A549 (cell line): ENCODE measurements around the gene EIF3D. TPM values are rescaled to one million over a fixed set of nuclear protein-coding genes. Genes with fewer than 3 reads are reported as not detected.

Experiments used
- ATAC-seq, 2 experiments: fragments of 200-7000 bp in 1 of 2; fragments of >200 bp in 1 of 2; cut with Nextera tagmentation in 1 of 2; cut with Tn5 transposase in 1 of 2; 3 replicates each; pipeline versions ENCODE4 v1.8.0 to v1.9.1; 2018 to 2020; ENCODE audit warnings: mild to moderate bottlenecking in 1 of 2, moderate library complexity in 1 of 2
- CTCF ChIA-PET: fragments of 300-600 bp; sonication (Branson Sonifier 250); formaldehyde crosslinking; extraction: SDS; loops from one replicate; lab custom pipeline; 2021; ENCODE audit warnings: antibody characterized with exemption, inconsistent platforms; lab: Yijun Ruan, JAX
- POLR2A ChIA-PET: fragments of 350-600 bp; formaldehyde crosslinking; extraction: SDS; loops from one replicate; lab custom pipeline; 2021; ENCODE audit warnings: antibody characterized with exemption, inconsistent platforms; lab: Yijun Ruan, JAX
- DNase-seq, 2 experiments: peaks; one replicate each; pipeline versions ENCODE4 v3.0.0 to v3.0.0-alpha.2; 2011 to 2016; ENCODE audit warnings: low read depth in 1 of 2, low spot score in 1 of 2
- FAIRE-seq: peaks from 2 replicates; lab custom pipeline; 2011; peaks lifted over from hg19 to GRCh38; lab: Jason Lieb, UNC
- H3K27ac ChIP-seq, 2 experiments: fragments of >200 bp; sonication (Bioruptor Twin); formaldehyde crosslinking; 3 replicates each; pipeline ENCODE4 v1.5.1; 2016 to 2017
- H3K4me1 ChIP-seq: fragments of >200 bp; sonication (Bioruptor Twin); formaldehyde crosslinking; 3 replicates; pipeline ENCODE4 v1.6.1; 2016
- H3K4me2 ChIP-seq: fragments of >200 bp; sonication (Bioruptor Twin); formaldehyde crosslinking; 3 replicates; pipeline ENCODE4 v1.6.1; 2016
- H3K4me3 ChIP-seq: fragments of >200 bp; sonication (Bioruptor Twin); formaldehyde crosslinking; 3 replicates; pipeline ENCODE4 v1.5.1; 2016
- H3K9me3 ChIP-seq: fragments of >200 bp; sonication (Bioruptor Twin); formaldehyde crosslinking; 3 replicates; pipeline ENCODE4 v1.6.1; 2016
- ATOH8 ChIP-seq: fragments of 250-450 bp; sonication (Bioruptor Pico); IDR thresholded peaks from 2 replicates; pipeline ENCODE4 v1.5.0; 2020; ENCODE audit warnings: low read depth, mild to moderate bottlenecking, moderate library complexity
- CBX8 ChIP-seq: fragments of 200-600 bp; sonication (generic); IDR thresholded peaks from 2 replicates; pipeline ENCODE4 v1.6.1; 2016
- E2F6 ChIP-seq: IDR thresholded peaks from 2 replicates; pipeline ENCODE4 v1.6.1; 2012; ENCODE audit warnings: low read depth, borderline replicate concordance
- EHMT2 ChIP-seq: fragments of 200-600 bp; sonication (generic); IDR thresholded peaks from 2 replicates; pipeline ENCODE4 v1.6.1; 2016; ENCODE audit warnings: antibody characterized with exemption, low read depth, mild to moderate bottlenecking, moderate library complexity
- HDAC2 ChIP-seq: fragments of 200-600 bp; sonication (generic); IDR thresholded peaks from 2 replicates; pipeline ENCODE4 v1.6.1; 2016
- HEYL ChIP-seq: fragments of 250-450 bp; sonication (Bioruptor Pico); IDR thresholded peaks from 2 replicates; pipeline ENCODE4 v1.8.0; 2021; ENCODE audit warnings: mild to moderate bottlenecking, moderate library complexity
- HMGXB4 ChIP-seq: fragments of 250-450 bp; sonication (Bioruptor Pico); IDR thresholded peaks from 2 replicates; pipeline ENCODE4 v1.5.0; 2021; ENCODE audit warnings: mild to moderate bottlenecking, moderate library complexity, borderline replicate concordance
- MAZ ChIP-seq: fragments of 150-350 bp; IDR thresholded peaks from 2 replicates; pipeline ENCODE4 v1.6.1; 2014; ENCODE audit warnings: antibody characterized with exemption, low read depth, low read length, borderline replicate concordance
- NPAS2 ChIP-seq: fragments of 250-450 bp; sonication (Bioruptor Pico); IDR thresholded peaks from 2 replicates; pipeline ENCODE4 v1.8.0; 2022; ENCODE audit warnings: mild to moderate bottlenecking, moderate library complexity, borderline replicate concordance
- POLR2AphosphoS2 ChIP-seq: conservative IDR thresholded peaks from 2 replicates; pipeline ENCODE4 v1.6.1; 2012; ENCODE audit warnings: low read length, improper control_type of control experiment, inconsistent platforms
- RAD21 ChIP-seq, 2 experiments: fragments of >200 bp in 1 of 2; sonication (Bioruptor Twin) in 1 of 2; formaldehyde crosslinking in 1 of 2; IDR thresholded peaks in 1 of 2; conservative IDR thresholded peaks in 1 of 2; 2 replicates in 1 of 2; 3 replicates in 1 of 2; pipeline ENCODE4 v1.6.1; 2012 to 2018; ENCODE audit warnings: inconsistent platforms in 1 of 2
- REST ChIP-seq: fragments of 200-600 bp; sonication (generic); IDR thresholded peaks from 2 replicates; pipeline ENCODE4 v1.6.1; 2016; ENCODE audit warnings: antibody characterized with exemption, mild to moderate bottlenecking, moderate library complexity
- SMC3 ChIP-seq: fragments of >200 bp; sonication (Bioruptor Twin); formaldehyde crosslinking; IDR thresholded peaks from 3 replicates; pipeline ENCODE4 v1.6.1; 2018; ENCODE audit warnings: inconsistent platforms
- ZC3H11A ChIP-seq: fragments of 450-650 bp; IDR thresholded peaks from 2 replicates; pipeline ENCODE4 v1.6.1; 2014; ENCODE audit warnings: antibody characterized with exemption, mild to moderate bottlenecking
- WGBS: methylation state at CpG from one replicate; pipeline ENCODE4 v1.1.6; 2017; ENCODE audit errors: missing lambda C conversion rate; 5-methylcytosine and 5-hydroxymethylcytosine counted together
- polyA plus RNA-seq, 4 experiments: library from polyadenylated mRNA; depleted of rRNA in 3 of 4; stranded (reverse); fragments of >200 nt; fragmentation: RNase III in 1 of 4; extraction: RNeasy Plus Mini Kit Qiagen cat#74134 plus additional on column Dnase treatment in 1 of 4; gene quantifications; 2 replicates in 3 of 4; 3 replicates in 1 of 4; pipeline ENCODE4 v1.2.3, GENCODE V29; 2011 to 2017
- TF ChIP-seq, protein P1 (sequence below): IDR thresholded peaks from 2 replicates; pipeline ENCODE4 v1.6.1; 2012
- TF ChIP-seq, protein P2 (sequence below): fragments of >200 bp; sonication (Bioruptor Twin); formaldehyde crosslinking; IDR thresholded peaks from 3 replicates; pipeline ENCODE4 v1.5.1; 2016
- TF ChIP-seq, protein P3 (sequence below): fragments of >200 bp; sonication (Bioruptor Twin); formaldehyde crosslinking; IDR thresholded peaks from 3 replicates; pipeline ENCODE4 v1.6.1; 2016

EIF3D gene
- polyA plus RNA-seq, 2 of the 4 experiments (the other 2 are of a cell fraction), result 171 to 304 TPM

DNA sequence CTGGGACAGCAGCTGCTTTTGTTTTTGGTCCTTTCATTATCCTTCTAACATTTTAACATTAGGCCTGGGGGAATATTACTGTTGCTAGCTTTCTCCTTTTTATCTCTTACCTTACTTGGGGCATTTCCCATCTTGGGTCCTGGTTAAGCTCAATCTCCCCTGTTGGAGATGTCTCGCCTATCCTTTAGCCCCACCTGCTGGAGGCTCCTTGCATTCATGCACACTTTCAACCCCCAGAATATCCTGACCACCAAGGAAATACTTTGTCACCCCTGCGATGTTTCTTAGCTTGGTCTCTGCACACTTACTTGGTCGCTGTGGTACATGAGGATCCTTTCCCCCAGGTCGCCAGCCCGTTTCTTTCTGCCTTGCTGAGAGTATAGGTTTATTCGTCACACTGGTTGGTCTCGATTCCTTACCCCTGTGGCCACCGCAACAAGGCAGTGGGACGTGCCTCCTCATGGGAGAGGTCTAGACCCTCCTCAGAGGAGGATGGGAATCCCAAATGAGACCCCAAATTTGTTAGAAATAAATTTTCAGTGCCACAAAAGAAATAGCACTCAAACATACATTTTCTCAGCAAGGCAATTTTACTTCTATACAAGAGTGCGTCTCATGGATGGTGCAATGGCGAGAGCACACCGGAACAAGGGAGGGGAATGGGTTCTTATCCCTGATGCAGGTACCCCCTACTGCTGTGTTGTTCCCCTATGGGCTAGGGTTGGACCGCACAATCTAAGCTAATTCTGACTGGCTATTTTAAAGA, 42.2 kb downstream of the EIF3D start:
- Histone ChIP-seq H3K4me3 (no peak overlapping the region), H3K4me2 (no peak overlapping the region), H3K9me3 (peaks cover 12% of the 10 kb centered on the region), H3K4me1 (no peaks in the 10 kb centered on the region), H3K27ac (no peak overlapping the region)
- no peak for ATAC-seq
- CTCF ChIA-PET, result interaction anchor here (0.6 to 1.7 kb wide), 3 partner anchors 10 to 252 kb away, joined by 3 to 6 read pairs (median 4); no protein-coding TSS in a partner anchor
- FAIRE-seq, result no peak
- peak in 1 of 2 experiments; percentile 49 for DNase-seq
- TF ChIP-seq POLR2AphosphoS2, result no peak
- peak; percentile 14; the same call in 1 of the 3 replicates for TF ChIP-seq SMC3
- TF ChIP-seq CBX8, result no peak
- TF ChIP-seq NPAS2, result no peak
- TF ChIP-seq, protein P1, sequence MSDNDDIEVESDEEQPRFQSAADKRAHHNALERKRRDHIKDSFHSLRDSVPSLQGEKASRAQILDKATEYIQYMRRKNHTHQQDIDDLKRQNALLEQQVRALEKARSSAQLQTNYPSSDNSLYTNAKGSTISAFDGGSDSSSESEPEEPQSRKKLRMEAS, result no peak
- peak in 1 of 2 experiments; percentile 68; a peak in 3 of 5 replicates for TF ChIP-seq RAD21 (conservative IDR thresholded peaks at IDR 0.05 in 1 of 2, IDR thresholded peaks at IDR 0.05 in 1 of 2)
- no peak for TF ChIP-seq ATOH8 (CRISPR knock-in tag)
- no peak for TF ChIP-seq EHMT2
- TF ChIP-seq, protein P2, sequence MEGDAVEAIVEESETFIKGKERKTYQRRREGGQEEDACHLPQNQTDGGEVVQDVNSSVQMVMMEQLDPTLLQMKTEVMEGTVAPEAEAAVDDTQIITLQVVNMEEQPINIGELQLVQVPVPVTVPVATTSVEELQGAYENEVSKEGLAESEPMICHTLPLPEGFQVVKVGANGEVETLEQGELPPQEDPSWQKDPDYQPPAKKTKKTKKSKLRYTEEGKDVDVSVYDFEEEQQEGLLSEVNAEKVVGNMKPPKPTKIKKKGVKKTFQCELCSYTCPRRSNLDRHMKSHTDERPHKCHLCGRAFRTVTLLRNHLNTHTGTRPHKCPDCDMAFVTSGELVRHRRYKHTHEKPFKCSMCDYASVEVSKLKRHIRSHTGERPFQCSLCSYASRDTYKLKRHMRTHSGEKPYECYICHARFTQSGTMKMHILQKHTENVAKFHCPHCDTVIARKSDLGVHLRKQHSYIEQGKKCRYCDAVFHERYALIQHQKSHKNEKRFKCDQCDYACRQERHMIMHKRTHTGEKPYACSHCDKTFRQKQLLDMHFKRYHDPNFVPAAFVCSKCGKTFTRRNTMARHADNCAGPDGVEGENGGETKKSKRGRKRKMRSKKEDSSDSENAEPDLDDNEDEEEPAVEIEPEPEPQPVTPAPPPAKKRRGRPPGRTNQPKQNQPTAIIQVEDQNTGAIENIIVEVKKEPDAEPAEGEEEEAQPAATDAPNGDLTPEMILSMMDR, result 0 out of 3 replicates have a peak, but pooled peaks have one; percentile 10
- TF ChIP-seq REST, result no peak
- no peak for TF ChIP-seq MAZ
- no peak for TF ChIP-seq HDAC2
- TF ChIP-seq ZC3H11A, result no peak
- no peak for TF ChIP-seq HEYL (CRISPR knock-in tag)
- TF ChIP-seq E2F6, result no peak
- no peak for TF ChIP-seq HMGXB4 (CRISPR knock-in tag)
- TF ChIP-seq, protein P3, sequence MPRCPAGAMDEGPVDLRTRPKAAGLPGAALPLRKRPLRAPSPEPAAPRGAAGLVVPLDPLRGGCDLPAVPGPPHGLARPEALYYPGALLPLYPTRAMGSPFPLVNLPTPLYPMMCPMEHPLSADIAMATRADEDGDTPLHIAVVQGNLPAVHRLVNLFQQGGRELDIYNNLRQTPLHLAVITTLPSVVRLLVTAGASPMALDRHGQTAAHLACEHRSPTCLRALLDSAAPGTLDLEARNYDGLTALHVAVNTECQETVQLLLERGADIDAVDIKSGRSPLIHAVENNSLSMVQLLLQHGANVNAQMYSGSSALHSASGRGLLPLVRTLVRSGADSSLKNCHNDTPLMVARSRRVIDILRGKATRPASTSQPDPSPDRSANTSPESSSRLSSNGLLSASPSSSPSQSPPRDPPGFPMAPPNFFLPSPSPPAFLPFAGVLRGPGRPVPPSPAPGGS, result no peak
- POLR2A ChIA-PET, result no interaction called here
- WGBS, result 77% methylated on average over 13 of the region's 13 CpGs
